NCI-H2107 (cell line): ENCODE measurements around the gene KYNU.
"Not testable (repeated sequence)": the region's sequence is repeated elsewhere in the genome, so short reads cannot be mapped to it uniquely, and the experiment has no call there.

Source experiments
- DNase-seq: peaks from one replicate; lab custom pipeline; 2025; lab: John Stamatoyannopoulos, UW

Gene KYNU

GRCh38 chr2:142877216-142877838 is at the start of gene KYNU:
TSS of gene KYNU (plus strand) at chr2:142877664. CDS start at chr2:142885368, 7,704 bp downstream.
- DNase-seq, result no peak

- DNase-seq, result no peak
Observed at GRCh38 chr2:142834021-142834420, 43.4 kb upstream of the KYNU start.

- DNase-seq, result no peak
Observed at GRCh38 chr2:142840436-142840835, 37.0 kb upstream of the KYNU start.

GRCh38 chr2:142841788-142842187 is 35.7 kb upstream of the KYNU start:
- no peak for DNase-seq

- no peak for DNase-seq
Observed at GRCh38 chr2:142842369-142842768, 35.1 kb upstream of the KYNU start.

GRCh38 chr2:142843731-142844130 is 33.7 kb upstream of the KYNU start:
- no peak for DNase-seq

GRCh38 chr2:142848023-142848606 is 29.3 kb upstream of the KYNU start:
- no peak for DNase-seq

- no peak for DNase-seq
Observed at GRCh38 chr2:142849820-142850219, 27.6 kb upstream of the KYNU start.

GRCh38 chr2:142853912-142854311 is 23.6 kb upstream of the KYNU start:
- no peak for DNase-seq

GRCh38 chr2:142857256-142858164 is 20.0 kb upstream of the KYNU start:
- no peak for DNase-seq

- DNase-seq, result no peak
Observed at GRCh38 chr2:142858961-142859360, 18.5 kb upstream of the KYNU start.

GRCh38 chr2:142862299-142862698 is 15.2 kb upstream of the KYNU start:
- DNase-seq, result no peak

GRCh38 chr2:142862847-142863246 is 14.6 kb upstream of the KYNU start:
- no peak for DNase-seq

GRCh38 chr2:142863485-142863961 is 13.9 kb upstream of the KYNU start:
- DNase-seq, result no peak

- DNase-seq, result not testable (repeated sequence)
Observed at GRCh38 chr2:142864605-142865004, 12.9 kb upstream of the KYNU start.

GRCh38 chr2:142865924-142866323 is 11.5 kb upstream of the KYNU start:
- DNase-seq, result no peak

GRCh38 chr2:142866426-142866825 is 11.0 kb upstream of the KYNU start:
- no peak for DNase-seq

- DNase-seq, result no peak
Observed at GRCh38 chr2:142867136-142867535, 10.3 kb upstream of the KYNU start.

GRCh38 chr2:142868229-142868762 is 9.2 kb upstream of the KYNU start:
- no peak for DNase-seq

GRCh38 chr2:142869065-142869460 is 8.4 kb upstream of the KYNU start:
- DNase-seq, result not testable (repeated sequence)

GRCh38 chr2:142869461-142870106 is 7.9 kb upstream of the KYNU start:
- DNase-seq, result no peak

GRCh38 chr2:142870526-142870925 is 6.9 kb upstream of the KYNU start:
- DNase-seq, result no peak
